Liver (tissue), 9 donors: ENCODE results near the gene ZNF48. TPM values are rescaled to one million over a fixed set of nuclear protein-coding genes. Genes with fewer than 3 reads are reported as not detected.

Experiments used
- DNase-seq: peaks from one replicate; pipeline ENCODE4 v3.0.0-alpha.2; 2017; ENCODE audit warnings: low spot score
- H3K27ac ChIP-seq, 2 donors: one replicate each; pipeline ENCODE4 v1.7.0; 2013; ENCODE audit warnings: inconsistent platforms in 2 of 2, low read length in 2 of 2, control low read depth in 1 of 2, low read depth in 1 of 2, mild to moderate bottlenecking in 1 of 2
- H3K27me3 ChIP-seq, 4 donors: one replicate each; pipeline versions ENCODE4 v1.6.1 to v1.7.0; 2013; ENCODE audit warnings: low read length in 3 of 4, inconsistent platforms in 1 of 4, mild to moderate bottlenecking in 1 of 4, moderate library complexity in 1 of 4; ENCODE audit not compliant: control insufficient read depth in 4 of 4, insufficient read depth in 4 of 4
- H3K36me3 ChIP-seq, 4 donors: one replicate each; pipeline versions ENCODE4 v1.6.1 to v1.7.0; 2013; ENCODE audit warnings: low read length in 3 of 4, mild to moderate bottlenecking in 3 of 4, low read depth in 1 of 4, moderate library complexity in 1 of 4; ENCODE audit not compliant: control insufficient read depth in 4 of 4, insufficient read depth in 3 of 4
- H3K4me1 ChIP-seq, 4 donors: one replicate each; pipeline versions ENCODE4 v1.6.1 to v1.7.0; 2013; ENCODE audit warnings: low read length in 3 of 4, mild to moderate bottlenecking in 3 of 4, moderate library complexity in 1 of 4; ENCODE audit not compliant: control insufficient read depth in 4 of 4, insufficient read depth in 4 of 4
- H3K4me3 ChIP-seq, 3 donors: one replicate each; pipeline versions ENCODE4 v1.6.1 to v1.7.0; 2013; ENCODE audit warnings: low read length in 3 of 3, control low read depth in 1 of 3, low read depth in 1 of 3, mild to moderate bottlenecking in 1 of 3
- H3K9ac ChIP-seq, 2 donors: one replicate each; pipeline ENCODE4 v1.7.0; 2013; ENCODE audit warnings: low read length in 2 of 2, mild to moderate bottlenecking in 2 of 2, moderate library complexity in 2 of 2, control low read depth in 1 of 2, low read depth in 1 of 2
- H3K9me3 ChIP-seq, 4 donors: one replicate each; pipeline versions ENCODE4 v1.6.1 to v1.7.0; 2013; ENCODE audit warnings: low read length in 3 of 4; ENCODE audit not compliant: control insufficient read depth in 4 of 4
- ATF3 ChIP-seq: IDR thresholded peaks from 2 replicates; pipeline ENCODE4 v1.6.1; 2016; ENCODE audit warnings: antibody characterized with exemption
- CTCF ChIP-seq: fragments of 150-350 bp; IDR thresholded peaks from 2 replicates; pipeline ENCODE4 v1.5.1; 2017; ENCODE audit warnings: improper control_type of control experiment, low read depth, low read length; ENCODE audit not compliant: missing input control
- EGR1 ChIP-seq, 2 donors: IDR thresholded peaks; 2 replicates each; pipeline ENCODE4 v1.6.1; 2016 to 2018; ENCODE audit warnings: antibody characterized with exemption in 2 of 2, low read depth in 2 of 2
- FOXA1 ChIP-seq: IDR thresholded peaks from 2 replicates; pipeline ENCODE4 v1.6.1; 2016; ENCODE audit warnings: antibody characterized with exemption
- FOXA2 ChIP-seq: IDR thresholded peaks from 2 replicates; pipeline ENCODE4 v1.6.1; 2016; ENCODE audit warnings: antibody characterized with exemption
- GABPA ChIP-seq, 2 donors: IDR thresholded peaks in 1 of 2; conservative IDR thresholded peaks in 1 of 2; 2 replicates each; pipeline ENCODE4 v1.6.1; 2016; ENCODE audit warnings: antibody characterized with exemption in 2 of 2, mild to moderate bottlenecking in 1 of 2, moderate library complexity in 1 of 2
- HNF4A ChIP-seq, 2 donors: conservative IDR thresholded peaks; 2 replicates each; pipeline ENCODE4 v1.6.1; 2016; ENCODE audit warnings: antibody characterized with exemption in 2 of 2, mild to moderate bottlenecking in 2 of 2
- HNF4G ChIP-seq: IDR thresholded peaks from 2 replicates; pipeline ENCODE4 v1.6.1; 2016; ENCODE audit warnings: antibody characterized with exemption
- JUND ChIP-seq, 2 donors: IDR thresholded peaks; 2 replicates each; pipeline ENCODE4 v1.6.1; 2016; ENCODE audit warnings: antibody characterized with exemption in 2 of 2
- MAX ChIP-seq: IDR thresholded peaks from 2 replicates; pipeline ENCODE4 v1.6.1; 2016; ENCODE audit warnings: antibody characterized with exemption
- NR2F2 ChIP-seq: IDR thresholded peaks from 2 replicates; pipeline ENCODE4 v1.6.1; 2016; ENCODE audit warnings: antibody characterized with exemption
- RAD21 ChIP-seq, 2 donors: IDR thresholded peaks; 2 replicates each; pipeline ENCODE4 v1.6.1; 2016; ENCODE audit warnings: antibody characterized with exemption in 2 of 2, mild to moderate bottlenecking in 2 of 2
- REST ChIP-seq: IDR thresholded peaks from 2 replicates; pipeline ENCODE4 v1.6.1; 2016; ENCODE audit warnings: antibody characterized with exemption, mild to moderate bottlenecking
- RXRA ChIP-seq, 2 donors: IDR thresholded peaks; 2 replicates each; pipeline ENCODE4 v1.6.1; 2017 to 2018; ENCODE audit warnings: antibody characterized with exemption in 2 of 2, mild to moderate bottlenecking in 1 of 2
- SP1 ChIP-seq: IDR thresholded peaks from 2 replicates; pipeline ENCODE4 v1.6.1; 2018; ENCODE audit warnings: antibody characterized with exemption, mild to moderate bottlenecking
- TAF1 ChIP-seq: conservative IDR thresholded peaks from 2 replicates; pipeline ENCODE4 v1.6.1; 2016; ENCODE audit warnings: antibody characterized with exemption, mild to moderate bottlenecking
- YY1 ChIP-seq: IDR thresholded peaks from 2 replicates; pipeline ENCODE4 v1.6.1; 2016; ENCODE audit warnings: antibody characterized with exemption, mild to moderate bottlenecking
- ZBTB33 ChIP-seq: IDR thresholded peaks from 2 replicates; pipeline ENCODE4 v1.6.1; 2016; ENCODE audit warnings: antibody characterized with exemption
- WGBS: extraction: QIAGEN DNeasy Blood & Tissue Kit; methylation state at CpG from one replicate; pipeline ENCODE4 v1.1.7; 2013; 5-methylcytosine and 5-hydroxymethylcytosine counted together
- polyA plus RNA-seq, 2 donors: library from polyadenylated mRNA; stranded (reverse) in 1 of 2; unstranded in 1 of 2; fragments of 200-250 nt in 1 of 2; fragments of >200 nt in 1 of 2; fragmentation: Nextera tagmentation in 1 of 2; extraction: Ambion mirVana in 1 of 2; gene quantifications; one replicate each; pipeline versions ENCODE4 v1.2.1 to v1.2.3, GENCODE V29; 2013 to 2015
- total RNA-seq, 2 donors: library from RNA; depleted of rRNA; stranded (reverse); fragments of >200 nt; gene quantifications; one replicate each; pipeline ENCODE4 v1.2.3, GENCODE V29; 2014
- donor health status: healthy.
- donor health status: healthy.
- donor health status: healthy.
- donor health status: healthy.
- donor health status: healthy.

ZNF48 gene
- total and polyA plus RNA-seq, 4 donors, result 2.3 to 4.7 (median 3.1) TPM

GRCh38 chr16:30446203-30446595 lies 51.0 kb downstream of the ZNF48 start:
- peak overlapping the region; percentile 29 to 62 for H3K9ac ChIP-seq
- H3K4me1 ChIP-seq, result peaks cover 4 to 30% (median 18%) of the 10 kb centered on the region in 4 donors
- H3K9me3 ChIP-seq, result no peaks in the 10 kb centered on the region
- peak overlapping the region; percentile 96 to 99 for H3K27ac ChIP-seq
- peaks cover 0 to 2% (median 0%) of the 10 kb centered on the region in 4 donors for H3K36me3 ChIP-seq
- peak overlapping the region in 2 of 3 donors; percentile 7 to 22 for H3K4me3 ChIP-seq
- H3K27me3 ChIP-seq, result no peaks in the 10 kb centered on the region
- WGBS, result 40% methylated on average over 10 of the region's 10 CpGs
- TF ChIP-seq HNF4G (no peak), FOXA2 (no peak), RAD21 (IDR thresholded peaks at IDR 0.05) (no peak), NR2F2 (no peak), HNF4A (conservative IDR thresholded peaks at IDR 0.05) (peak in 1 of 2 donors; percentile 55), TAF1 (no peak), ATF3 (peak; percentile 68), SP1 (peak; percentile 61), FOXA1 (no peak), YY1 (peak; percentile 29), ZBTB33 (peak; percentile 84), GABPA (IDR thresholded peaks at IDR 0.05 in 1 of 2, conservative IDR thresholded peaks at IDR 0.05 in 1 of 2) (peak in 1 of 2 donors; percentile 11), REST (no peak), CTCF (no peak), JUND (IDR thresholded peaks at IDR 0.05) (peak in 1 of 2 donors; percentile 5), MAX (no peak), RXRA (IDR thresholded peaks at IDR 0.05) (peak; percentile 62 to 75), EGR1 (IDR thresholded peaks at IDR 0.05; ENCODE audit: low read depth in 2 of 2) (peak in 1 of 2 donors; percentile 3)
- no peak for DNase-seq
